ENCODE results near the gene IMMT.

The IMMT gene

DNA sequence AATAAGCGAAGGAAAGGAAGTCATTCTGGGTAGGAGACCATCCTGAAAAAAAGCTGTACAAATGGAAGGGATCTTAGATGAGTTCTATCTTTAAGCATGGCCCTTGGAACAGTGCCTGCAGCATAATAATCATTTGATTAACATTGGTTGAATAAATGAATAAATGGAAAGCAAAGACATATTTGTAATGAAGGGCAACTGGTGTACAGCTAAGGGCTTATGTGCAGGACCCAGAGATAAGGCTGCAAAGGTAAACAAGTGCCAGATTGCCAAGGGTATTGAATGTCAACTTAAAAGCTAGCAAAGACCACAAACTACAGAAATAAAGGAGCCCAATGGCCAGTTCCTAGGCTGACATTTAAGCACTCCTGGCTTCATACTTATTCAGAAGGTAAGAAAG, 19.4 kb downstream of the IMMT start:
- peaks cover 34% of the 10 kb centered on the region for H3K36me3 ChIP-seq (replicated peaks)
- TF ChIP-seq CTCF (IDR thresholded peaks at IDR 0.05; ENCODE audit: low read depth, low read length, missing control alignments), result no peak
- in situ Hi-C loops (cut with HindIII; ENCODE audit: low pct_ligation_motif_present, low sequenced_read_pairs), result no loop called here
- no peaks in the 10 kb centered on the region for H3K27me3 ChIP-seq (replicated peaks)
- no peak overlapping the region for H3K27ac ChIP-seq
- H3K4me3 ChIP-seq (ENCODE audit: low read depth, low read length), result no peak overlapping the region
- no peak for DNase-seq

DNA sequence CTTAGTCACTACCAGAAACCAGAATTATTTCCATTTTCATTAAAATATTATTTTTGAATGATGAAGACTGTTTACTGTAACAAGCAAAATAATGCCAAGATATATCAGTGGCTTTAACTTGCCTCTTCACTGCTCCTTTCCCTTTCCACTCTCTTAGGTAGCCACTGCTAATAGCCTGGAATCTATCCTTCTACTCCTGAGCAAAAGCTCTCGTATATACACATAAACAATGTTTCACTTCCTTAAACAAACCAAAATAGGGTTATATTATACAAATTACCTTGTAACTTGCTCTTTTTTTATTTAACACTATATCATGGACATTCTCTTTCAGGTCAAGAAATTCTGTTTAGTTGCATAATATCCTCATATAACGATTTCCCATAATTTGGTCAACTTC, 20.8 kb downstream of the IMMT start:
- H3K36me3 ChIP-seq (replicated peaks), result peaks cover 43% of the 10 kb centered on the region
- no peak for DNase-seq
- no peak for TF ChIP-seq CTCF (IDR thresholded peaks at IDR 0.05; ENCODE audit: low read depth, low read length, missing control alignments)
- no peak overlapping the region for H3K4me3 ChIP-seq (ENCODE audit: low read depth, low read length)
- in situ Hi-C loops (cut with HindIII; ENCODE audit: low pct_ligation_motif_present, low sequenced_read_pairs), result no loop called here
- no peaks in the 10 kb centered on the region for H3K27me3 ChIP-seq (replicated peaks)
- no peak overlapping the region for H3K27ac ChIP-seq

DNA sequence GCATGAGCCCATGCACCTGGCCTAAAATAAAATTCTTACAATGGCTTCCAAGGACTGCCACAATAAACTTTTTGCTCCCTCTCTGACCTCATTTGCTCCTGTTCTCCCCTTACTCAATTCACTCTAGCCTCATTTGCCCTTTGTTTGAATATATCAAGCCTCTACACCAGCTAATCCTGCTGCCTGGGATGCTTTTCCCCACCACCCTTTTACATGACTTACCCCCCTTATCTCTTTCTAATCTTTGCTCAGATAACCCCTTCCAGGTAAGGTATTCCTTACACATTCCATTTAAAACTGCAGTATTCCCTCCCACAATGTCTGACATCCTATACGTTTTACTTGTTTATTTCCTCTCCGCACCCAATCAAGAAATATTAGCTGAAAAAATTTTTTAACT, 22.7 kb downstream of the IMMT start:
- H3K27ac ChIP-seq, result no peak overlapping the region
- peaks cover 41% of the 10 kb centered on the region for H3K36me3 ChIP-seq (replicated peaks)
- no peak for TF ChIP-seq CTCF (IDR thresholded peaks at IDR 0.05; ENCODE audit: low read depth, low read length, missing control alignments)
- no peak for DNase-seq
- in situ Hi-C loops (cut with HindIII; ENCODE audit: low pct_ligation_motif_present, low sequenced_read_pairs), result no loop called here
- H3K27me3 ChIP-seq (replicated peaks), result no peaks in the 10 kb centered on the region
- H3K4me3 ChIP-seq (ENCODE audit: low read depth, low read length), result no peak overlapping the region

- in situ Hi-C loops (cut with HindIII; ENCODE audit: low pct_ligation_motif_present, low sequenced_read_pairs), result no loop called here
- no peaks in the 10 kb centered on the region for H3K27me3 ChIP-seq (replicated peaks)
- H3K36me3 ChIP-seq (replicated peaks), result peaks cover 40% of the 10 kb centered on the region
- H3K4me3 ChIP-seq (ENCODE audit: low read depth, low read length), result no peak overlapping the region
- TF ChIP-seq CTCF (IDR thresholded peaks at IDR 0.05; ENCODE audit: low read depth, low read length, missing control alignments), result no peak
- H3K27ac ChIP-seq, result no peak overlapping the region
- no peak for DNase-seq
These were observed 24.0 kb downstream of the IMMT start for GRCh38 chr2:86171295-86171694.

GRCh38 chr2:86170449-86170848, 24.8 kb downstream of the IMMT start:
- DNase-seq, result no peak
- TF ChIP-seq CTCF (IDR thresholded peaks at IDR 0.05; ENCODE audit: low read depth, low read length, missing control alignments), result no peak
- Histone ChIP-seq H3K27me3 (replicated peaks) (no peaks in the 10 kb centered on the region), H3K4me3 (ENCODE audit: low read depth, low read length) (no peak overlapping the region), H3K36me3 (replicated peaks) (peaks cover 45% of the 10 kb centered on the region), H3K27ac (no peak overlapping the region)
- in situ Hi-C loops (cut with HindIII; ENCODE audit: low pct_ligation_motif_present, low sequenced_read_pairs), result no loop called here

- DNase-seq, result no peak
- TF ChIP-seq CTCF (IDR thresholded peaks at IDR 0.05; ENCODE audit: low read depth, low read length, missing control alignments), result no peak
- H3K4me3 ChIP-seq (ENCODE audit: low read depth, low read length), result no peak overlapping the region
- H3K36me3 ChIP-seq (replicated peaks), result peaks cover 65% of the 10 kb centered on the region
- H3K27ac ChIP-seq, result no peak overlapping the region
- in situ Hi-C loops (cut with HindIII; ENCODE audit: low pct_ligation_motif_present, low sequenced_read_pairs), result no loop called here
- H3K27me3 ChIP-seq (replicated peaks), result no peaks in the 10 kb centered on the region
These were observed 34.9 kb downstream of the IMMT start for GRCh38 chr2:86160156-86160952.
